Stomach (tissue), 4 donors: Measurements from ENCODE around the gene SDK2.

Experiments
- POLR2AphosphoS5 ChIP-seq, 3 donors: sonication (generic); formaldehyde crosslinking; IDR thresholded peaks; one replicate each; pipeline ENCODE4 v1.6.1; 2016; ENCODE audit warnings: antibody characterized with exemption in 3 of 3
- TF ChIP-seq, protein P1 (sequence below), 7 experiments: fragments of 450-650 bp in 4 of 7; fragments of 200-600 bp in 3 of 7; sonication (generic) in 3 of 7; IDR thresholded peaks; one replicate each; pipeline ENCODE4 v1.5.1; 2016 to 2019; ENCODE audit warnings: antibody characterized with exemption in 7 of 7, control low read depth in 2 of 7, mild to moderate bottlenecking in 1 of 7

DNA sequence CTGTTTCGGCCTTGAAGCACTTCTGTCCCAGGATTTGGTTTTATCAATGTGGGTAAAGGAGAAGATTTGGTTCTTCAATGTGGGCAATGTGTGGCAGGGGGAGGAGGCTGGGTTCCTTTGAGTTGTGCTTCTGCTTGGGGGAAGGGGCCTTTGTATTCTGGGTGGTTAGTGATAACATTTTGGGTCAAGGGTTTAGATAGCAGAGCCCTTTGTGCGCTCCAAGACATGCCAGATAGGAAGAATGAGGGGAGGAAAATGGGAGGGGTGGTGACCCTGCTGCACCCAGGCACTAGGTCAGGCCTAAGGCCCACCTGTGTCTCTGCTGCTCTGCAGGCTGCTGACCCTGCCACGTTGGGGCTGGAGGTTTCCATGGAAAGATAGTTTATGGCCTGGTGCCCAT, 292.5 kb downstream of the SDK2 start:
- TF ChIP-seq, protein P1, sequence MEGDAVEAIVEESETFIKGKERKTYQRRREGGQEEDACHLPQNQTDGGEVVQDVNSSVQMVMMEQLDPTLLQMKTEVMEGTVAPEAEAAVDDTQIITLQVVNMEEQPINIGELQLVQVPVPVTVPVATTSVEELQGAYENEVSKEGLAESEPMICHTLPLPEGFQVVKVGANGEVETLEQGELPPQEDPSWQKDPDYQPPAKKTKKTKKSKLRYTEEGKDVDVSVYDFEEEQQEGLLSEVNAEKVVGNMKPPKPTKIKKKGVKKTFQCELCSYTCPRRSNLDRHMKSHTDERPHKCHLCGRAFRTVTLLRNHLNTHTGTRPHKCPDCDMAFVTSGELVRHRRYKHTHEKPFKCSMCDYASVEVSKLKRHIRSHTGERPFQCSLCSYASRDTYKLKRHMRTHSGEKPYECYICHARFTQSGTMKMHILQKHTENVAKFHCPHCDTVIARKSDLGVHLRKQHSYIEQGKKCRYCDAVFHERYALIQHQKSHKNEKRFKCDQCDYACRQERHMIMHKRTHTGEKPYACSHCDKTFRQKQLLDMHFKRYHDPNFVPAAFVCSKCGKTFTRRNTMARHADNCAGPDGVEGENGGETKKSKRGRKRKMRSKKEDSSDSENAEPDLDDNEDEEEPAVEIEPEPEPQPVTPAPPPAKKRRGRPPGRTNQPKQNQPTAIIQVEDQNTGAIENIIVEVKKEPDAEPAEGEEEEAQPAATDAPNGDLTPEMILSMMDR (IDR thresholded peaks at IDR 0.05), result no peak
- no peak for TF ChIP-seq POLR2AphosphoS5 (IDR thresholded peaks at IDR 0.05)
